Naive thymus-derived CD8-positive, alpha-beta T cell (primary cell): ENCODE measurements around the gene SMARCA1. TPM values are rescaled to one million over a fixed set of nuclear protein-coding genes. Genes with fewer than 3 reads are reported as not detected.

ENCODE experiments used
- ATAC-seq, 2 donors: fragments of 150-1000 bp; cut with Tn5 transposase in 1 of 2; sonication (Bioruptor Pico), chemical (Tn5 transposase) in 1 of 2; 1 replicate in 1 of 2; 2 replicates in 1 of 2; pipeline ENCODE4 v1.10.0; 2021; ENCODE audit warnings: mild to moderate bottlenecking in 2 of 2, moderate library complexity in 2 of 2
- POLR2A ChIA-PET: fragments of 350-600 bp; sonication (Branson Sonifier 250); formaldehyde crosslinking; loops from one replicate; lab custom pipeline; 2021; ENCODE audit warnings: antibody characterized with exemption; lab: Charles Lee
- DNase-seq, 10 donors: peaks; one replicate each; pipeline versions ENCODE4 v3.0.0 to v3.0.0-alpha.2; 2020 to 2022
- H3K27ac Mint-ChIP-seq, 10 donors: one replicate each; pipeline ENCODE4 v1.8.0; 2020 to 2022; ENCODE audit warnings: mild to moderate bottlenecking in 10 of 10, mixed read lengths in 10 of 10, moderate library complexity in 4 of 10, inconsistent platforms in 1 of 10
- H3K27me3 Mint-ChIP-seq, 5 donors: one replicate each; pipeline ENCODE4 v1.8.0; 2021 to 2022; ENCODE audit warnings: mixed read lengths in 5 of 5
- H3K36me3 Mint-ChIP-seq, 3 donors: one replicate each; pipeline ENCODE4 v1.8.0; 2020 to 2022; ENCODE audit warnings: mixed read lengths in 3 of 3, mild to moderate bottlenecking in 2 of 3, inconsistent platforms in 1 of 3
- H3K4me1 Mint-ChIP-seq, 4 donors: one replicate each; pipeline ENCODE4 v1.8.0; 2021 to 2022; ENCODE audit warnings: mixed read lengths in 4 of 4
- H3K4me3 Mint-ChIP-seq, 10 donors: one replicate each; pipeline ENCODE4 v1.8.0; 2020 to 2022; ENCODE audit warnings: mild to moderate bottlenecking in 10 of 10, mixed read lengths in 10 of 10, moderate library complexity in 6 of 10, inconsistent platforms in 1 of 10
- H3K9me3 Mint-ChIP-seq, 9 donors: one replicate each; pipeline ENCODE4 v1.8.0; 2020 to 2022; ENCODE audit warnings: mixed read lengths in 9 of 9, mild to moderate bottlenecking in 3 of 9, inconsistent platforms in 1 of 9, moderate library complexity in 1 of 9
- polyA plus RNA-seq, 3 donors: library from polyadenylated mRNA; unstranded; fragments of 300-500 nt; fragmentation: Illumina TruSeq; gene quantifications; one replicate each; pipeline ENCODE4 v1.2.3, GENCODE V29; 2021
- total RNA-seq, 8 experiments: library from RNA in 2 of 8; stranded (reverse) in 2 of 8; gene quantifications; one replicate each; pipeline ENCODE4 v1.2.3 and lab custom pipeline; 2021 to 2026

Gene SMARCA1
- total and polyA plus RNA-seq, 5 experiments from 2014 or later = 1.1 to 2.1 (median 1.4) TPM

GRCh38 chrX:129403974-129404669, 119.2 kb downstream of the SMARCA1 start:
- no peaks in the 10 kb centered on the region for H3K27me3 Mint-ChIP-seq
- no peak overlapping the region for H3K4me3 Mint-ChIP-seq
- no peaks in the 10 kb centered on the region for H3K4me1 Mint-ChIP-seq
- H3K9me3 Mint-ChIP-seq = peaks cover 0 to 10% (median 3%) of the 10 kb centered on the region in 9 donors
- POLR2A ChIA-PET = no interaction called here
- DNase-seq (no peak), ATAC-seq (no peak)
- no peak overlapping the region for H3K27ac Mint-ChIP-seq
- H3K36me3 Mint-ChIP-seq = peaks cover 0 to 6% (median 0%) of the 10 kb centered on the region in 3 donors

Other genes with a start within 250 kb of the SMARCA1 start
- 1 to 10 TPM; 3.1 to 3.4 TPM for gene OCRL, start 16.8 kb upstream of the SMARCA1 start, total RNA-seq
- gene OCRL, start 16.8 kb upstream of the SMARCA1 start, polyA plus RNA-seq = under 1 TPM; 0.48 to 0.57 (median 0.50) TPM
- not detected for gene APLN, start 131.5 kb upstream of the SMARCA1 start, total RNA-seq
- gene APLN, start 131.5 kb upstream of the SMARCA1 start, polyA plus RNA-seq = not detected
- gene XPNPEP2, start 215.5 kb upstream of the SMARCA1 start, total RNA-seq = not detected
- under 1 TPM in 2 of 3 donors, not detected in 1; 0.13 to 0.47 TPM for gene XPNPEP2, start 215.5 kb upstream of the SMARCA1 start, polyA plus RNA-seq